Skin of body (tissue), 2 donors: ENCODE measurements around the gene ASZ1. TPM values are rescaled to one million over a fixed set of nuclear protein-coding genes. Genes with fewer than 3 reads are reported as not detected.
"Not testable (repeated sequence)": the region's sequence is repeated elsewhere in the genome, so short reads cannot be mapped to it uniquely, and the experiment has no call there.

Experiments used
- DNase-seq: peaks from one replicate; lab custom pipeline; 2025; lab: John Stamatoyannopoulos, UW
- total RNA-seq: library from RNA; depleted of rRNA; stranded (reverse); fragments of >200 nt; gene quantifications from one replicate; pipeline ENCODE4 v1.2.3, GENCODE V29; 2014

Gene ASZ1, protein sequence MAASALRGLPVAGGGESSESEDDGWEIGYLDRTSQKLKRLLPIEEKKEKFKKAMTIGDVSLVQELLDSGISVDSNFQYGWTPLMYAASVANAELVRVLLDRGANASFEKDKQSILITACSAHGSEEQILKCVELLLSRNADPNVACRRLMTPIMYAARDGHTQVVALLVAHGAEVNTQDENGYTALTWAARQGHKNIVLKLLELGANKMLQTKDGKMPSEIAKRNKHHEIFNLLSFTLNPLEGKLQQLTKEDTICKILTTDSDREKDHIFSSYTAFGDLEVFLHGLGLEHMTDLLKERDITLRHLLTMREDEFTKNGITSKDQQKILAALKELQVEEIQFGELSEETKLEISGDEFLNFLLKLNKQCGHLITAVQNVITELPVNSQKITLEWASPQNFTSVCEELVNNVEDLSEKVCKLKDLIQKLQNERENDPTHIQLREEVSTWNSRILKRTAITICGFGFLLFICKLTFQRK
- total RNA-seq = not detected

- DNase-seq = no peak
Measured at GRCh38 chr7:117427258-117427701, at the start of gene ASZ1. ASZ1 (minus strand) TSS chr7:117427493; CDS start chr7:117427460, 33 bp downstream.

DNA sequence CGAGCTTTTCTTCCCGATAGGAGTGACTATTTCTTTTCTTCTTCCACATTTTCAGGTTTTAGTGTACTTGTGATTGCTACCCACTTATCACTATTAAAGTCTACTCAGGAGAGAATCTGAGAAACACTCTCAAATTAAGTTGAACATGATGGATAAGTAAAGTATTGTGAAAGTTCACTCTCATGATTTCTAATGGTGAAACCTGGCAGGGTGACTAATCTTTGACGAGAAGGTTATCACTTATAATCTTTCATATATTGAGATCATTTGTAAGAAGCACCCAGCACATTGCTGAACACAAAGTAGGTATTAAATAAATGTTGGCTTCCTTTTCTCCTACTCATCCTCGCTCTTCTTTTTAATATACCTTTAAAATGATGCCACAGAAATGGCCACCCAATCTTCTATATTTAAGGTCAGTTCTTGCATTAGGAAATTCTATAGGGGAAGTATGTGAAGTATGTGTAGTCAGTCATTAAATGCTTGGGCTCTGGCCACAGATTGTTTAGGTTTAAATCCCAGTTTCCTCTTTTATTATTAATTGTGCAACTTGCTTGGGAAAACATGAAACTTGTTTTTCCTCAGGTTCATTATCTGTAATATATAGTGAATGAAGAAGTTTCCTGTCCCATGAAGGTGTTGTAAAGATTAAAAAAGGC is 49.4 kb upstream of the ASZ1 start:
- DNase-seq = no peak

DNA sequence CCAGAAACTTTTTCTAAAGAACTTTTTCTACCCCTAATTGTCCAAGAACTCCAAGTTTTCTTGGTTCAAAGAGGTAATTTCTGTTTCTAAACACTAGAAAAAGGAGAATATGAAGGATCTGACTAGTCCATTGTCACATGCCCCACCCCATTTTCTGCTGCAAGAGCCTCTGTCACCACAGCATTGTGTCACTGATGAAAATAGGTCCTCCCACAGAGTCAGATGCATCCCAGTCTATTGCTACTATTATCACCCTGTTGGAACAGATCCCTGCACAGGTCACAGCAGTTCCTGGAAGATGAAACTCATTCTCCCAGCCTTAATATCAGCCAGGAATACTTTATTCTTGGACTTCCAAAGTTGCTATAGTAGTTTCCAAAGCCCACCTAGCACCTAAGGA is 45.0 kb upstream of the ASZ1 start:
- no peak for DNase-seq

DNA sequence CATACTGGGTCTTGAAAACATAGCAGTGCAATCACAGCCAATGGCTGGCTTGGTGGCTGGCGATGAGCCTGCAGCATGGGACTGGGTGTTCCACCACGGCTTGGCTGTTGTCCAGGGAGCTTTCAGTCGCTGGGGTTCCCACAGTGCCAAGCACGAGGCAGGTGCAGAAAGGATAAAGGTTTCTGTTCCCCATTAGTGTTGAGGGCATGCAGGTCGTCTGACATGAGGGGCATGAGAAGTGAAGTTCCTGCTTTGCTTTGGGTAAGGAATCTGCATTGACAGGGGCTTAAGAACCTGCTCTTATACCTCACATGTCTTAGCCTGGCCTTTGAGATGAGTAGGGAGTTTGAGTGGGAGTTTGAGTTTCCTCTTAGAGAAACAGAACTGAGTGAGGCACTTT is 43.5 kb upstream of the ASZ1 start:
- DNase-seq = no peak

GRCh38 chr7:117468174-117468573 is 40.9 kb upstream of the ASZ1 start:
- no peak for DNase-seq

DNA sequence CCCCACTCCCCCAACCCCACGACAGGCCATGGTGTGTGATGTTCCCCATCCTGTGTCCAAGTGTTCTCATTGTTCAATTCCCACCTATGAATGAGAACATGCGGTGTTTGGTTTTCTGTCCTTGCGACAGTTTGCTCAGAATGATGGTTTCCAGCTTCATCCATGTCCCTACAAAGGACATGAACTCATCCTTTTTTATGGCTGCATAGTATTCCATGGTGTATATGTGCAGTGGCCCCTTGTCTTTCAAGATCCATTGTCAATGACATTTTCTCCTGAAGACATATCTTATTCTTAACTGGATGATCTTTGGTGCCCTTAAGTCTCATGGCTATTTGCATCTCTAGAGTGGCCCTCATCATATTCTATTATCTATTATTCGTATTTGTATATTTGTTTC is 33.5 kb upstream of the ASZ1 start:
- not testable (repeated sequence) for DNase-seq

- no peak for DNase-seq
Measured at GRCh38 chr7:117459735-117460134, 32.4 kb upstream of the ASZ1 start.

DNA sequence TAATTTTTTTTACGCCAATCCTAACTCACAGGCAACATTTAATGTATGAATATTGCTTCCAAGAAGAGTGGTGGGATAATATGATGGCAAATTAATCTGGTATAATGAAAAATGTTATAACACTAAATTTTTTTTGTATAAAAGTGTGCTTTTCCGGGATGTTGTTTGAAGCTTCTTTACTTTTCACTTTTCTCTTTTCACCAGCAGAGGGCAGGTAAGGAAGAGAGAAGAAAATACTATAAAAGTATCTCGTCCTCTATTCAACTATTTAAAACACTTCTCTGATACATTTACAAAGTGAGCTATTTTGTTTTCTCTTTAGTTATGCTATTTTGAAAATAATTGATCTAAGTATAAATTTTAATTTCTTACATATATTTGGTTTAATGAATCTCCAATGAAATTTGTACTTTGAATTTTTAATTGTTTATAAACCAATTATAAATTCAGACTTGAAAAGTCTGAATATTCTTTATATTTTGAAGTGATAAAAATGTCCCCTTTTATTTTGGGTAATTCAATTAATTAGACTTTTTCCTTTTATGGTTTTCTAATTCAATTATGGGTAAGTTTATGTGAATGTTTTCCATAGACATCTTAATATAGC is 31.8 kb upstream of the ASZ1 start:
- DNase-seq = no peak

GRCh38 chr7:117448655-117449054 is 21.4 kb upstream of the ASZ1 start:
- DNase-seq = no peak

DNA sequence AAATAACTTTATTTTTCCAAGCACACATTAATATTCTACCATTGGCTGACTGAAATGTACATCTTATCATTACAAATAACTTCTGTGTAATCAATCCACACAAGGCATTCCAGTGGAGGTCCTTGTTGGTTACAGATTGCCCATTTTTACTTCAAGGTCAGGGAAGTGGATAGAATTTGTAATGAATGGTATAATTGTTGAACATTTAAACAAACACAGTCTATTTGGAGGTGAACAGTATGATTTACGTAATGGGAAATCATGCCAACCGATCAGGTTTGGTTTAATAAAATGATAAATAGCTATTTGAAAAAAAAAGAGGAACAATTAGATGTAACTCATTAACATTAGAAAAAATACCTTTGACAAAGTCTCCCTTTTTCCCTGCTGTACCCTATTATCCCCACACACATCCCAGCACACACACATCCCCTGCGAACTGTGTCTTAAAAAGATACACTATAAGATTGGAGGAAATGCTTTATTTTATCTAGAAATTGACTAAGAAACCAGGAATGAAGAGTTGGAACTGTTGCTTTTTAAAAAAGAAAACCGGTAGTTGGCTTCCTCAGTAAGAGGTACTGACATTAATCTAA is 19.0 kb upstream of the ASZ1 start:
- DNase-seq = no peak

- DNase-seq = no peak
Measured at GRCh38 chr7:117445206-117445605, 17.9 kb upstream of the ASZ1 start.

- no peak for DNase-seq
Measured at GRCh38 chr7:117444646-117445045, 17.4 kb upstream of the ASZ1 start.

DNA sequence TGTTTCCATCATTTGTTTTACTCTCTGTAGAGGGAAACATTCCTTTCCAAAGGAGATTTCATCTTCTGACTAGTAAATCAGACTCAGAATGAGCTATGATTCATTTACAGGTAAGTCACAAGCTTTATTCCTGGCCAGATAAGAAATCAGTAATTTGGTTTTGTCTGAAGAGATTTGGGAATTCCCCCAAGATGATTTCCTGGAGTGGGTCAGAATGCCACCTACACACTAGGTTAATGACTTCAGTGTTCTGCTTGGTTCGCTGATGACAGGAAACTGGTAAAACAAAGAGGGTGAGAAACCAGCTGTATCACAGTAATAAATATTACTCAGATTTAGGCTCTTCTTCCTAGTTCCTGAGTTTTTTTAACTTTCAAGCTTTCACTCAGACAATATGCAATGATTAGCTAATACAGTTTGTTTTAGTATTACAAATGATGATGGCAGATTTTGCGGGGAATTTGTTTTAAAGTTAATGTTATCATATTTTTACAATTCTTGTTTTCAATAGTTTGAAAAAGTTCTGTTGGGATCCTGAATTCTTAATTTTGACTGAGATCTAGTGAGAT is 8.3 kb upstream of the ASZ1 start:
- no peak for DNase-seq

GRCh38 chr7:117424090-117424829 is 3.0 kb downstream of the ASZ1 start:
- no peak for DNase-seq

GRCh38 chr7:117414591-117414990 is 12.7 kb downstream of the ASZ1 start:
- not testable (repeated sequence) for DNase-seq

GRCh38 chr7:117412946-117413559 is 14.2 kb downstream of the ASZ1 start:
- no peak for DNase-seq

DNA sequence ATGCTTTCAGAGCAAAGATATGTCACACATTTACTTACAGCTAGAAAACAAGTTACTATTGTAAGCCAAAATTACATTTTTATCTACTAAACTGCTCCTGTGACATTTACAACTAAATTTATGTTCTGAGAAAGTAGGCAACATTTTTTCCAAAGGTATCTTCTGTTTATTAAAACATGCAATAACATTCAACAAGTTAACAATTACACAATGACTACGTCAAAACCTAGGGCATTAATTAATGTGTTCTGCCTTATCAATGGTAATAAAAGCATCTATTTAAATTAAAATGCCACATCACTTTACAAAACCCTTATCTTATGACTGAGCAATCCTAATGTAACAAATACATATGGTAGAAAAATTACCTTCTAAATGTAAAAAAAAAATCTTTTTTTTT is 14.9 kb downstream of the ASZ1 start:
- no peak for DNase-seq

DNA sequence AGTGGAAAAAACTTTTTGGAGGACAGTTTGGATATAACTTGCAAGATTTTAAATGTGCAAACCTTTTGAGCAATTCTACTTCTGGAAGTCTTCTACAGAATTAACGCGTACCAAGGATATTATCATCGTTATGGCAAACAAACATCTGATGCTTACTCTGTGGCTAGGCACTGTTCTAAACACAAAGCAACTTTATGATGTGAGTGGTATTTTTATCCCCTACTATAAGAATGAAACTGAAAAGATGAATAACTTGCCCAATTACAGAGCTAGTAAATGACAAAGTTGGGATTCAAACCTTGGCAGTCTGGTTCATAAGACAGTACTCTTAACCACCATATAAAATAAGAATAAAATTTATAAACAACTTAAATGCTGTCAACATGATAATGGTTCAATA is 15.8 kb downstream of the ASZ1 start:
- no peak for DNase-seq

DNA sequence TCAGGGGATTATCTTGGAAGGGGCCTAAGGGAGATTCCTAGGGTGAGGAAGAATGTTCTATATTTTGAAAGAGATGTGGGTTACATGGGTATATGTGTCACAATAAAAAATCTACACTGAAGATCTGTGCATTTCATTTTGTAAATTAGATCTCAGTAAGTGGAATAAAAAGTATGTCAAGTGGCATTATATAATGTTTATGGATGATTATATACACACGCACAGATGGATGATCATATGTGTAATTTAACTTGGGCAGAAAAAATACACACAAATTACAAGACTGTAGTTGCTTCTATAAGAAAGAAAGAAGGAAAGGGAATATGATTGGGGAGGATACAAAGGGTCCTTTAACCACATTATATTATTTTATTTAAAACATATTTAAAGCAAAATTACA is 18.5 kb downstream of the ASZ1 start:
- no peak for DNase-seq

DNA sequence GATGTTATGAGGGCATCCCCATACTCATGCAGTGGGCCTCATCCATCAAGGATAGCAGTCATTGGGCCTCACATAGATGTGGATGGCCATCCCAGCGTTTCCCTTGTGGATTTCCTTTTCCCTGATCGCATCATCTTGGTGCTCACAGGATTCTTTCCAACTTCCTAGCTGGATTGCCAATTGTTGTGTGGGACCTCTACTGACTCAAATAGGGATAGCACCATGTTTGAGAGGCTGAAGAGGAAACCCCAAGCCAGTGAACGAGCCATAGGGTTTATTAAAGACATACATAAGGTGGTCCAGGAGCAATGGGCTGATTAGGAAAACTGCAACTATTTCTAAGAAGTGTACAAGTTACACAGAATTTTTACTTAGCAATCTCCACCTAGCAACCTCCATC is 21.8 kb downstream of the ASZ1 start:
- DNase-seq = no peak
